Liver (tissue), 3 donors: ENCODE data around the gene NUDT13.

ENCODE experiments used
- FOXA2 ChIP-seq: IDR thresholded peaks from 2 replicates; pipeline ENCODE4 v1.6.1; 2016; ENCODE audit warnings: antibody characterized with exemption
- JUND ChIP-seq, 2 donors: IDR thresholded peaks; 2 replicates each; pipeline ENCODE4 v1.6.1; 2016; ENCODE audit warnings: antibody characterized with exemption in 2 of 2
- RAD21 ChIP-seq, 2 donors: IDR thresholded peaks; 2 replicates each; pipeline ENCODE4 v1.6.1; 2016; ENCODE audit warnings: antibody characterized with exemption in 2 of 2, mild to moderate bottlenecking in 2 of 2
- REST ChIP-seq: IDR thresholded peaks from 2 replicates; pipeline ENCODE4 v1.6.1; 2016; ENCODE audit warnings: antibody characterized with exemption, mild to moderate bottlenecking
- SP1 ChIP-seq: IDR thresholded peaks from 2 replicates; pipeline ENCODE4 v1.6.1; 2018; ENCODE audit warnings: antibody characterized with exemption, mild to moderate bottlenecking
- TAF1 ChIP-seq: conservative IDR thresholded peaks from 2 replicates; pipeline ENCODE4 v1.6.1; 2016; ENCODE audit warnings: antibody characterized with exemption, mild to moderate bottlenecking
- ZBTB33 ChIP-seq: IDR thresholded peaks from 2 replicates; pipeline ENCODE4 v1.6.1; 2016; ENCODE audit warnings: antibody characterized with exemption
- TF ChIP-seq, protein P1 (sequence below): fragments of 150-350 bp; IDR thresholded peaks from 2 replicates; pipeline ENCODE4 v1.5.1; 2017; ENCODE audit warnings: improper control_type of control experiment, low read depth, low read length; ENCODE audit not compliant: missing input control
- donor health status: healthy.
- donor health status: healthy.

DNA sequence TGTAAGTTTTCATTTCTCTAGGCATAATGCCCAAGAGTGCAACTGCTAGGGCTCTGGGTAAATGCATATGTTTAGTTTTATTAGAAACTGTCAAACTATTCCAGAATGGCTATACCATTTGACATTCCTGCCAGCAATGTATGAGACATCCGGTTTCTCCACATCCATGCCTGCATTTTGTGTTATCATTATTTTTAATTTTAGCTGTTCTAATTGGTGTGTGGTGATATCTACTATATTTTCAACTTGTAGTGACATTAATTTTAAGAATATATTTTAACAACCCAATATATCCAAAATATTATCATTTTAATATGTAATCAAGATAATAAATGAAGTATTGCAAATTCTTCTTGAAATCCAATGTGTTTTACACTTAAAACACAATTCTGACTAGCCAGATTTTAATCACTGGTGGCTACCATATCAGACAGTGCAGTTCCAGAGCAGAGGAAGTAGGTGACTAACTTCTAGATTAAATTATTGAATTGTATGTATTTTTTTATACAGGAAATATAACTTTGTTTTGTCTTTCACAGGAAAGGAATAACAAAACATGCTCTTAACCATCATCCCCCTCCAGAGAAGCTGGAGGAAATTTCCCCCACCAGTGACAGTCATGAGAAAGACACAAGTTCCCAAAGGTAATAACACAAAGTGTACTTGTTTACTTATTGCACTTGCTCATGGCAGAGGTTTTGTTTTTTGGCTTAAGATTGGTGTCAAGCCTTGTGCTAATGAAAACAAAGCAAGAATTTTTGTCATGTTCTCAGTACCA is 64.1 kb downstream of the NUDT13 start:
- TF ChIP-seq FOXA2 (no peak), TAF1 (no peak), ZBTB33 (no peak), JUND (IDR thresholded peaks at IDR 0.05) (no peak), SP1 (no peak), RAD21 (IDR thresholded peaks at IDR 0.05) (no peak), REST (no peak)
- TF ChIP-seq, protein P1, sequence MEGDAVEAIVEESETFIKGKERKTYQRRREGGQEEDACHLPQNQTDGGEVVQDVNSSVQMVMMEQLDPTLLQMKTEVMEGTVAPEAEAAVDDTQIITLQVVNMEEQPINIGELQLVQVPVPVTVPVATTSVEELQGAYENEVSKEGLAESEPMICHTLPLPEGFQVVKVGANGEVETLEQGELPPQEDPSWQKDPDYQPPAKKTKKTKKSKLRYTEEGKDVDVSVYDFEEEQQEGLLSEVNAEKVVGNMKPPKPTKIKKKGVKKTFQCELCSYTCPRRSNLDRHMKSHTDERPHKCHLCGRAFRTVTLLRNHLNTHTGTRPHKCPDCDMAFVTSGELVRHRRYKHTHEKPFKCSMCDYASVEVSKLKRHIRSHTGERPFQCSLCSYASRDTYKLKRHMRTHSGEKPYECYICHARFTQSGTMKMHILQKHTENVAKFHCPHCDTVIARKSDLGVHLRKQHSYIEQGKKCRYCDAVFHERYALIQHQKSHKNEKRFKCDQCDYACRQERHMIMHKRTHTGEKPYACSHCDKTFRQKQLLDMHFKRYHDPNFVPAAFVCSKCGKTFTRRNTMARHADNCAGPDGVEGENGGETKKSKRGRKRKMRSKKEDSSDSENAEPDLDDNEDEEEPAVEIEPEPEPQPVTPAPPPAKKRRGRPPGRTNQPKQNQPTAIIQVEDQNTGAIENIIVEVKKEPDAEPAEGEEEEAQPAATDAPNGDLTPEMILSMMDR, result no peak
